Measurements from ENCODE around the gene SLC8A1. TPM values are rescaled to one million over a fixed set of nuclear protein-coding genes. Genes with fewer than 3 reads are reported as not detected.

The SLC8A1 gene
- total RNA-seq, 1 donor = 82.9 TPM

- no peaks in the 10 kb centered on the region for H3K27me3 ChIP-seq (ENCODE audit: insufficient read depth, low read length)
- H3K9me3 ChIP-seq (ENCODE audit: low read depth, low read length) = no peaks in the 10 kb centered on the region
- no peak overlapping the region for H3K4me2 ChIP-seq (ENCODE audit: insufficient read depth, low read length)
- no peak overlapping the region for H3K4me3 ChIP-seq (ENCODE audit: insufficient read depth, low read length)
- H3K79me2 ChIP-seq (ENCODE audit: insufficient read depth, low read length) = no peaks in the 10 kb centered on the region
- no peak overlapping the region for H2AFZ ChIP-seq (ENCODE audit: low read length)
- H4K20me1 ChIP-seq (ENCODE audit: insufficient read depth, low read length) = no peaks in the 10 kb centered on the region
- DNase-seq (ENCODE audit: insufficient read length, low spot score, missing footprints) = no peak
- TF ChIP-seq, protein P1, sequence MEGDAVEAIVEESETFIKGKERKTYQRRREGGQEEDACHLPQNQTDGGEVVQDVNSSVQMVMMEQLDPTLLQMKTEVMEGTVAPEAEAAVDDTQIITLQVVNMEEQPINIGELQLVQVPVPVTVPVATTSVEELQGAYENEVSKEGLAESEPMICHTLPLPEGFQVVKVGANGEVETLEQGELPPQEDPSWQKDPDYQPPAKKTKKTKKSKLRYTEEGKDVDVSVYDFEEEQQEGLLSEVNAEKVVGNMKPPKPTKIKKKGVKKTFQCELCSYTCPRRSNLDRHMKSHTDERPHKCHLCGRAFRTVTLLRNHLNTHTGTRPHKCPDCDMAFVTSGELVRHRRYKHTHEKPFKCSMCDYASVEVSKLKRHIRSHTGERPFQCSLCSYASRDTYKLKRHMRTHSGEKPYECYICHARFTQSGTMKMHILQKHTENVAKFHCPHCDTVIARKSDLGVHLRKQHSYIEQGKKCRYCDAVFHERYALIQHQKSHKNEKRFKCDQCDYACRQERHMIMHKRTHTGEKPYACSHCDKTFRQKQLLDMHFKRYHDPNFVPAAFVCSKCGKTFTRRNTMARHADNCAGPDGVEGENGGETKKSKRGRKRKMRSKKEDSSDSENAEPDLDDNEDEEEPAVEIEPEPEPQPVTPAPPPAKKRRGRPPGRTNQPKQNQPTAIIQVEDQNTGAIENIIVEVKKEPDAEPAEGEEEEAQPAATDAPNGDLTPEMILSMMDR (IDR thresholded peaks at IDR 0.05; ENCODE audit: extremely low read depth, low read depth, low read length) = no peak
- H3K36me3 ChIP-seq (ENCODE audit: insufficient read depth, low read length) = peaks cover 28% of the 10 kb centered on the region
- no peak overlapping the region for H3K27ac ChIP-seq (ENCODE audit: low read depth, low read length)
- peaks cover 3% of the 10 kb centered on the region for H3K4me1 ChIP-seq (ENCODE audit: insufficient read depth, low read length)
These were observed 291.1 kb downstream of the SLC8A1 start for GRCh38 chr2:40160751-40161218.

- peaks cover 23% of the 10 kb centered on the region for H3K36me3 ChIP-seq (ENCODE audit: insufficient read depth, low read length)
- no peak for DNase-seq (ENCODE audit: insufficient read length, low spot score, missing footprints)
- no peaks in the 10 kb centered on the region for H3K4me1 ChIP-seq (ENCODE audit: insufficient read depth, low read length)
- no peak overlapping the region for H3K4me2 ChIP-seq (ENCODE audit: insufficient read depth, low read length)
- no peak overlapping the region for H3K4me3 ChIP-seq (ENCODE audit: insufficient read depth, low read length)
- no peaks in the 10 kb centered on the region for H4K20me1 ChIP-seq (ENCODE audit: insufficient read depth, low read length)
- TF ChIP-seq, protein P1 (IDR thresholded peaks at IDR 0.05; ENCODE audit: extremely low read depth, low read depth, low read length) = no peak
- H3K79me2 ChIP-seq (ENCODE audit: insufficient read depth, low read length) = no peaks in the 10 kb centered on the region
- no peak overlapping the region for H3K27ac ChIP-seq (ENCODE audit: low read depth, low read length)
- H3K9me3 ChIP-seq (ENCODE audit: low read depth, low read length) = no peaks in the 10 kb centered on the region
- H2AFZ ChIP-seq (ENCODE audit: low read length) = no peak overlapping the region
- no peaks in the 10 kb centered on the region for H3K27me3 ChIP-seq (ENCODE audit: insufficient read depth, low read length)
These were observed 292.6 kb downstream of the SLC8A1 start for GRCh38 chr2:40159333-40159732.

- Histone ChIP-seq H3K4me3 (ENCODE audit: insufficient read depth, low read length) (no peak overlapping the region), H3K36me3 (ENCODE audit: insufficient read depth, low read length) (peaks cover 23% of the 10 kb centered on the region), H3K27ac (ENCODE audit: low read depth, low read length) (no peak overlapping the region), H3K79me2 (ENCODE audit: insufficient read depth, low read length) (no peaks in the 10 kb centered on the region), H3K4me1 (ENCODE audit: insufficient read depth, low read length) (no peaks in the 10 kb centered on the region), H2AFZ (ENCODE audit: low read length) (no peak overlapping the region), H3K9me3 (ENCODE audit: low read depth, low read length) (no peaks in the 10 kb centered on the region), H3K4me2 (ENCODE audit: insufficient read depth, low read length) (no peak overlapping the region), H4K20me1 (ENCODE audit: insufficient read depth, low read length) (no peaks in the 10 kb centered on the region), H3K27me3 (ENCODE audit: insufficient read depth, low read length) (no peaks in the 10 kb centered on the region)
- no peak for DNase-seq (ENCODE audit: insufficient read length, low spot score, missing footprints)
- TF ChIP-seq, protein P1 (IDR thresholded peaks at IDR 0.05; ENCODE audit: extremely low read depth, low read depth, low read length) = no peak
These were observed 293.1 kb downstream of the SLC8A1 start for GRCh38 chr2:40158781-40159180.

- TF ChIP-seq, protein P1 (IDR thresholded peaks at IDR 0.05; ENCODE audit: extremely low read depth, low read depth, low read length) = no peak
- Histone ChIP-seq H4K20me1 (ENCODE audit: insufficient read depth, low read length) (no peaks in the 10 kb centered on the region), H3K4me1 (ENCODE audit: insufficient read depth, low read length) (no peaks in the 10 kb centered on the region), H3K36me3 (ENCODE audit: insufficient read depth, low read length) (peaks cover 15% of the 10 kb centered on the region), H3K4me3 (ENCODE audit: insufficient read depth, low read length) (no peak overlapping the region), H3K4me2 (ENCODE audit: insufficient read depth, low read length) (no peak overlapping the region), H3K27me3 (ENCODE audit: insufficient read depth, low read length) (no peaks in the 10 kb centered on the region), H2AFZ (ENCODE audit: low read length) (no peak overlapping the region), H3K27ac (ENCODE audit: low read depth, low read length) (no peak overlapping the region), H3K9me3 (ENCODE audit: low read depth, low read length) (no peaks in the 10 kb centered on the region), H3K79me2 (ENCODE audit: insufficient read depth, low read length) (no peaks in the 10 kb centered on the region)
- DNase-seq (ENCODE audit: insufficient read length, low spot score, missing footprints) = no peak
These were observed 296.2 kb downstream of the SLC8A1 start for GRCh38 chr2:40155728-40156127.

Data from osteoblast (primary cell).